IPS-15b (cell line): ENCODE results near the gene NOP53.
A peak's percentile ranks its signal among the peaks of the same experiment; 100 is the strongest.

ENCODE experiments used
- H3K27me3 ChIP-seq: one replicate; pipeline ENCODE4 v1.6.1; 2013; ENCODE audit warnings: low read length; ENCODE audit not compliant: control insufficient read depth, insufficient read depth
- H3K36me3 ChIP-seq: one replicate; pipeline ENCODE4 v1.6.1; 2013; ENCODE audit warnings: low read length; ENCODE audit not compliant: control insufficient read depth, insufficient read depth
- H3K4me1 ChIP-seq: one replicate; pipeline ENCODE4 v1.6.1; 2013; ENCODE audit warnings: mild to moderate bottlenecking, low read length; ENCODE audit not compliant: control insufficient read depth, insufficient read depth
- H3K4me3 ChIP-seq: one replicate; pipeline ENCODE4 v1.5.1; 2013; ENCODE audit warnings: low read depth, low read length
- H3K9ac ChIP-seq: one replicate; pipeline ENCODE4 v1.6.1; 2013; ENCODE audit warnings: low read depth, mild to moderate bottlenecking, low read length
- H3K9me3 ChIP-seq: one replicate; pipeline ENCODE4 v1.6.1; 2013; ENCODE audit warnings: mild to moderate bottlenecking, low read length; ENCODE audit not compliant: control insufficient read depth, insufficient read depth

The NOP53 gene

GRCh38 chr19:47745010-47745901 is at the start of gene NOP53:
TSS of gene NOP53 (plus strand) at chr19:47745546. CDS start at chr19:47745560, 14 bp downstream.
- Histone ChIP-seq H3K4me1 (no peaks in the 10 kb centered on the region), H3K4me3 (peak within 1 kb of the TSS; percentile 78), H3K9me3 (no peaks in the 10 kb centered on the region), H3K27me3 (no peaks in the 10 kb centered on the region), H3K36me3 (peaks cover 20% of the 10 kb centered on the region), H3K9ac (peak within 1 kb of the TSS; percentile 91)

- Histone ChIP-seq H3K36me3 (peaks cover 26% of the 10 kb centered on the region), H3K4me1 (peaks cover 7% of the 10 kb centered on the region)
Observed at GRCh38 chr19:47696635-47697034, 48.7 kb upstream of the NOP53 start.

GRCh38 chr19:47697863-47698609 is 47.3 kb upstream of the NOP53 start:
- Histone ChIP-seq H3K4me1 (peaks cover 7% of the 10 kb centered on the region), H3K36me3 (peaks cover 32% of the 10 kb centered on the region), H3K27me3 (no peaks in the 10 kb centered on the region), H3K9ac (no peak overlapping the region), H3K4me3 (no peak overlapping the region), H3K9me3 (no peaks in the 10 kb centered on the region)

More at GRCh38 chr19:47696635-47697034, 48.7 kb upstream of the NOP53 start:
- Histone ChIP-seq H3K4me3 (no peak overlapping the region), H3K9ac (no peak overlapping the region), H3K9me3 (no peaks in the 10 kb centered on the region), H3K27me3 (no peaks in the 10 kb centered on the region)

- H3K4me3 ChIP-seq = no peak overlapping the region
- no peaks in the 10 kb centered on the region for H3K27me3 ChIP-seq
- H3K4me1 ChIP-seq = peaks cover 7% of the 10 kb centered on the region
- peaks cover 31% of the 10 kb centered on the region for H3K36me3 ChIP-seq
- H3K9me3 ChIP-seq = no peaks in the 10 kb centered on the region
- no peak overlapping the region for H3K9ac ChIP-seq
Observed at GRCh38 chr19:47698631-47699359, 46.6 kb upstream of the NOP53 start.

DNA sequence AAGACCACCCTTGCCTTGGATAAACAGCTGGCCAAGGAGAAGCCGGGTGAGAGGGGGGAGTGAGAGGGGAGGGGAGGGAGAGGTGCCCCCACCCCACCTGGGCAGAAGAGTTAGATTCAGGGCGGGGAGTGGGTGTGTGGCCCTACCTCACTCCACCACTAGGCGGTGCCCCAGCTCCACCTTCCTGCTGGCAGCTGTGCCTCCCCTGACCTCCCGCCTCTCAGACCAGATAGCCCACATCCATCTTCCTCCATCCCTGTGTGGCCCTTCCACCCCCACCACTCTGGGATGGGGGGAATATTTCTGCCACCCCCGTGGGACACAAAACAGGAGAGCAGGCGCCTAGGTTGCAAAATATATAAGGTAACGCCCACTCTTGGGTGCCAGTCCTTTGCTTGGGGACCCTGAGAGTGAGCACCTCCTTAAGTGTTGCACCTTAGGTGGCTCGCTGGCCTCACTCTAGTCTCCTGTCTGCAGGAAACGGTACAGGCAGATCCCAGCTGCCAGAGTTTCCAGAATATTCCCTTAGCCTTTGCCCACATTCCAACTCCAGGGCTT is 45.9 kb upstream of the NOP53 start:
- no peaks in the 10 kb centered on the region for H3K27me3 ChIP-seq
- no peaks in the 10 kb centered on the region for H3K9me3 ChIP-seq
- peaks cover 7% of the 10 kb centered on the region for H3K4me1 ChIP-seq
- H3K36me3 ChIP-seq = peaks cover 31% of the 10 kb centered on the region
- H3K9ac ChIP-seq = no peak overlapping the region
- no peak overlapping the region for H3K4me3 ChIP-seq

DNA sequence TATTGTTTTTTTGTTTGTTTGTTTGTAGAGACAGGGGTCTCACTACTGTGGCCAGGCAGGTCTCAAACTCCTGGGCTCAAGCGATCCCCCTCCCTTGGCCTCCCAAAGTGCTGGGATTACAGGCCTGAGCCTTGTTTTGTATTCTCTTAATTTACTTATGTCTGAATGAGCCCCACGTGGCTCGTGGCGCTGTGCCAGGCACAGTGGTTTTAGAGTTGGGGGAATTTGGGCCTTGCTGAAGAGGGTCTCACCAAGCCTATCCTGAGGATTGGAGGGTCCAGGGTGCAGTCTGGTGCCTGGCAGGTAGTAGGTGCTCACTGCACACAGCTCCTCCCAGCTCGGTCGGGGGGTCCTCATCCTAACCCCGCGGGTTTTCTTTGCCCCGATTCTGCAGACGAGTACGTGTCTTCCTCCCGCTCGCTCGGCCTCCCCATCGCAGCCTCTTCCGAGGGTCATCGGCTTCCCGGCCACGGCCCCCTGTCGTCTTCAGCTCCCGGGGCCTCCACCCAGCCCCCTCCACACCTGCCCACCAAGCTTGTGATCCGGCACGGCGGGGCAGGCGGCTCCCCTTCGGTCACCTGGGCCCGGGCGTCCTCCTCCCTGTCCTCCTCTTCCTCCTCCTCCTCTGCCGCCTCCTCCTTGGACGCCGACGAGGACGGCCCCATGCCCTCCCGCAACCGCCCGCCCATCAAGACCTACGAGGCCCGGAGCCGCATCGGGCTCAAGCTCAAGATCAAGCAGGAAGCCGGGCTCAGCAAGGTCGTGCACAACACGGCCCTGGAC is 44.2 kb upstream of the NOP53 start:
- Histone ChIP-seq H3K27me3 (no peaks in the 10 kb centered on the region), H3K36me3 (peaks cover 27% of the 10 kb centered on the region), H3K4me3 (no peak overlapping the region), H3K9me3 (no peaks in the 10 kb centered on the region), H3K9ac (no peak overlapping the region), H3K4me1 (peaks cover 7% of the 10 kb centered on the region)

GRCh38 chr19:47701717-47702552 is 43.4 kb upstream of the NOP53 start:
- Histone ChIP-seq H3K9ac (no peak overlapping the region), H3K27me3 (no peaks in the 10 kb centered on the region), H3K36me3 (peaks cover 27% of the 10 kb centered on the region), H3K4me1 (peaks cover 7% of the 10 kb centered on the region), H3K9me3 (no peaks in the 10 kb centered on the region), H3K4me3 (no peak overlapping the region)

- H3K9me3 ChIP-seq = no peaks in the 10 kb centered on the region
- H3K4me3 ChIP-seq = no peak overlapping the region
- no peak overlapping the region for H3K9ac ChIP-seq
- no peaks in the 10 kb centered on the region for H3K27me3 ChIP-seq
- H3K4me1 ChIP-seq = peaks cover 7% of the 10 kb centered on the region
- peaks cover 27% of the 10 kb centered on the region for H3K36me3 ChIP-seq
Observed at GRCh38 chr19:47702671-47703070, 42.7 kb upstream of the NOP53 start.

- no peaks in the 10 kb centered on the region for H3K27me3 ChIP-seq
- H3K4me3 ChIP-seq = no peak overlapping the region
- H3K9me3 ChIP-seq = no peaks in the 10 kb centered on the region
- peaks cover 4% of the 10 kb centered on the region for H3K4me1 ChIP-seq
- H3K36me3 ChIP-seq = peaks cover 27% of the 10 kb centered on the region
- H3K9ac ChIP-seq = no peak overlapping the region
Observed at GRCh38 chr19:47703301-47703700, 42.0 kb upstream of the NOP53 start.

GRCh38 chr19:47704024-47704423 is 41.3 kb upstream of the NOP53 start:
- Histone ChIP-seq H3K9me3 (no peaks in the 10 kb centered on the region), H3K4me1 (peaks cover 2% of the 10 kb centered on the region), H3K27me3 (no peaks in the 10 kb centered on the region), H3K4me3 (no peak overlapping the region), H3K9ac (no peak overlapping the region), H3K36me3 (peaks cover 20% of the 10 kb centered on the region)
